HTR-8/SVneo (cell line): ENCODE data around the gene AFAP1.

Experiments used
- DNase-seq: peaks from one replicate; pipeline ENCODE4 v3.0.0; 2011; ENCODE audit warnings: low spot score, mixed read lengths; ENCODE audit not compliant: insufficient read length
- FAIRE-seq: peaks from 2 replicates; lab custom pipeline; 2011; peaks lifted over from hg19 to GRCh38; lab: Jason Lieb, UNC

The AFAP1 gene

GRCh38 chr4:7871356-7871755, 68.3 kb downstream of the AFAP1 start:
- DNase-seq = no peak
- FAIRE-seq = peak; percentile 33

- FAIRE-seq (no peak), DNase-seq (no peak)
These were observed 70.7 kb downstream of the AFAP1 start for GRCh38 chr4:7868892-7869471.

DNA sequence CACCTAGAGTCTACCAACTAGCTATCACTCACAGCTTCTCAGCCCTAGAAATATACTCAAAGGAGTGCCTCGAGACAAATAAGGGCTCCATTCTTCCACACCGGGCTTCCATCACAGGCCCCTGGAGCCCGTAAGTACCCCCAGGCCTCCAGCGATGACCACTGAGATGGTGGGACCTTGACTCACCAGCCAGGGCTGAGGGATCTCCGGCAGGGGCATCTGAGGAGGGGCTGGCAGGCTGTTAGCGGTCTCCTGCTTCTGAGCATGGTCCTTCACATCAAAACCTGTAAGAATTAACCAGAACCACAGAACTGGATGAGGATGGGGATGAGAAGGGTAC, 71.3 kb downstream of the AFAP1 start:
- no peak for DNase-seq
- FAIRE-seq = no peak

GRCh38 chr4:7867701-7868435, 71.8 kb downstream of the AFAP1 start:
- no peak for DNase-seq
- no peak for FAIRE-seq

GRCh38 chr4:7867191-7867590, 72.5 kb downstream of the AFAP1 start:
- DNase-seq = no peak
- no peak for FAIRE-seq

- FAIRE-seq (no peak), DNase-seq (no peak)
These were observed 74.1 kb downstream of the AFAP1 start for GRCh38 chr4:7865533-7865932.

- no peak for DNase-seq
- no peak for FAIRE-seq
These were observed 75.0 kb downstream of the AFAP1 start for GRCh38 chr4:7864685-7865084.

GRCh38 chr4:7863911-7864681, 75.6 kb downstream of the AFAP1 start:
- FAIRE-seq = peak; percentile 99
- DNase-seq = no peak

GRCh38 chr4:7862561-7863192, 77.0 kb downstream of the AFAP1 start:
- DNase-seq = no peak
- no peak for FAIRE-seq

DNA sequence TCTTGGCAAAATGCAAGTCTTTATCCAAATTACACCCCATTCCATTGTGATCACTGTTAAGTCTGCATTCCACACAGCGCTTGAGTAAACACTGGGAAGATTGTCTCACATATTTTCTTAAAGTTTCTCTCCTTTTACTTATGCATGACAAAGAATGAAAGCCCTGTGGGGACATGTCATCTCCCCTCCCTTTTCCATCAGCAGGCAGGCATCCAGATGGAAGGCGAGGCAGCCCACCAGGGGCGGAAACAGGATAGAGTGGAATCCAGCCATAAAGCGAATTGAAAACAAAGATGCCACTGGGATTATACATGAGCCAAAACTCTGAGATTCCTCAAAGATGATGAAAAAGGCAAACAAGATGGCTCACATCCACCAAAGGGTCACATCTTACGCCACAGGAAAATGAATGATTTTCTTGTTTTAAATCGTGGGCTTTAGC, 78.2 kb downstream of the AFAP1 start:
- peak; percentile 54 for DNase-seq
- FAIRE-seq = no peak

DNA sequence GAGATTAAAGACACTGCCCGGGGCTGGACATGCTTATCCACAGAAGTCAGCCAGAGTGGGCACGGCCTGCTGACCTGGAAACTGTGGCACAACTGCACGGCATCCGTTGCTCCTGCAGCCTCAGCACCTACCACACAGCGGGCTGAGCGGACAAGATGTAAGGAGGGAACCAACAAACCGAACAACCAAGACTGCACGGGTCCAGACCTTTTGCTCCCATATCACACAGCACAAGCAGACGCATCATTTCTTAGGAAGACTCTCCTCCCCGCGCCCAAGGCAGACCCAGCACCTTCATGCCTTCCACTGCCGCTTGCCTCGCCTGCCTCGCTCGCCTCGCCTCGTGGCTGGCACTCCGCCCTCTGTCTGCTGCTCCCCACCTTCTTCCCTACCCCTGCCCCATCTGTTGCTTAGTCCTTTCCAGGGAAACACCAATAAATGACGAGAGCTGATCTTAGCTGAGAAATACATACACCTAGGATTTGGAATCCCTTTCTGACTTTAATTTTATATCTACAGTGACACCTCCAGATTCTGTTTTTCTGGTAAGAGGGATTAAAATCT, 79.0 kb downstream of the AFAP1 start:
- DNase-seq = no peak
- FAIRE-seq = peak; percentile 38

GRCh38 chr4:7859326-7859725, 80.3 kb downstream of the AFAP1 start:
- FAIRE-seq (no peak), DNase-seq (no peak)

- DNase-seq (no peak), FAIRE-seq (peak; percentile 38)
These were observed 81.2 kb downstream of the AFAP1 start for GRCh38 chr4:7858498-7858897.

DNA sequence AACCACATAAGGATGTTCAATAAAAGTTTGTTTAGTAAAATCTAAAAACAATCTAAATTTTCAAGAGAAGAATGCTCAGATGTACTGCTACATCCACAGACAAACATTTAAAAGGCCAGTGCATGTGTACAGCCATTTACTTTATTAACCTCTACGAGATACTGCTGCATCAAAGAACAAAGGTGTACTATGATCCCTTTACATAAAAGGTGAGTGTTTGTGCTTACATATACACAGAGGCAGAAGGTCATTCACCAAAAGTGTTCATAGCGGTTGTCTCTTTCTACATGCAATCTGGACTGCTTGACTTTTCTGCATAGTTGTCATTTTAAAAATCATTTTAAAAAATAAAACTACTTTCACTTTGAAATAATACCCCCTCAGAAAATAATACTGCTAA, 81.7 kb downstream of the AFAP1 start:
- no peak for DNase-seq
- FAIRE-seq = no peak

- FAIRE-seq (peak; percentile 62), DNase-seq (no peak)
These were observed 82.4 kb downstream of the AFAP1 start for GRCh38 chr4:7857238-7857701.

DNA sequence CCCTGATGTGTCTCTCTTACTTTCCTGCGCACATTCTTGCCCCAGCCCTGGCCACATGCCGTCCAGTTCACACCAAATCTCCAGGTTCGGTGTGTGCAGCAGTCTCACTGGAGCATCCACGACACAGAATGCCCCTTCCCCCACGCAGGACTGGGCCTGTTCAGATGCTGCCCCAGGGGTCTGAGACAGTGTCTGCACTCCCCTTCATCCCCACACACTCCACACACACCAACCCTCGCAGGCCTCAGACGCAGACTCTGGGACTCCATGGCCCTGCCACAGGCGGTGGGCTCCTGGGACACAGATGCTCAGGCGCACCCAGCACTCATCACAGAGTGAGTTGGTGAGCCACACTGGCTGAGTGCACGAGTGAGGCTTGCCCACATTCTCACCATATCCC, 83.9 kb downstream of the AFAP1 start:
- FAIRE-seq (no peak), DNase-seq (no peak)

DNA sequence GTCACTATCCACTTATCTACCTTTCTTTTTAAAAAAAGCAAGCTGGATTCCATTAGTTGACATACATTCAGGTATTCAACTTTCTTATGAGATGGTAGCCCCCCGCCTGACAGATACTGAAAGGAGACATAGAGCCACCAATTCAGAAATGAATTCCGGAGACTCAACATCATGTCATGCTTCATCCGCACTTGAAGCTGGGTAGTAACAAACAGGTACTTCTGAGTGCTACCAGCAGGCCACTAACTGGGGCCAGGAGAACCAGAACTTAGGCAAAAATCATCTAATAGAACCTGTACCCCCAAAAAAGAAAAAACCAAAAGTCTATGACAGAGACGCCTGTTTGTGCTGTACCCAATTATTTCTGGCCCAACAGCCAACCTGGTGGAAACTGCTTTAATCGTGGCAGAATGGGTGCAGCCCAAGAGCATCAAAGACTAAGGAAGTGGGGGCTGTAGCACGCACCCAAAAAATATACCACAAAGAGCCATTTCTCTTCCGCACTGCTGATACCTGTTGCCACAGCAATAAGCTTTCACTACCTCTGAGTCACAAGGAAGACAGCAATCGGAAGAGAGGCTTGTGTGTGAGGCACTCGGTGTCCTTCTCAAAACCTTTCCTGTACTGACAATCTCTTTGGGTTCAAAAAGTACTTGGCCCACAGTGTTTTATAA, 84.8 kb downstream of the AFAP1 start:
- DNase-seq = no peak
- FAIRE-seq = no peak

GRCh38 chr4:7854216-7854615, 85.4 kb downstream of the AFAP1 start:
- DNase-seq (no peak), FAIRE-seq (no peak)

- DNase-seq = no peak
- peak; percentile 51 for FAIRE-seq
These were observed 86.4 kb downstream of the AFAP1 start for GRCh38 chr4:7853271-7853670.
